Transverse colon (tissue), 4 donors: ENCODE data around the gene IKZF1. TPM values are rescaled to one million over a fixed set of nuclear protein-coding genes. Genes with fewer than 3 reads are reported as not detected.

ENCODE experiments used
- DNase-seq: peaks from one replicate; pipeline ENCODE4 v3.0.0-alpha.2; 2019
- H3K27ac ChIP-seq, 4 donors: fragments of 200-600 bp; sonication (generic); 2 replicates each; pipeline ENCODE4 v1.5.1; 2016 to 2018; ENCODE audit warnings: inconsistent platforms in 4 of 4
- H3K27me3 ChIP-seq: fragments of 200-600 bp; sonication (generic); 2 replicates; pipeline ENCODE4 v1.5.1; 2017; ENCODE audit warnings: inconsistent platforms
- H3K36me3 ChIP-seq, 4 donors: fragments of 200-600 bp; sonication (generic); 2 replicates each; pipeline ENCODE4 v1.5.1; 2017 to 2019; ENCODE audit warnings: inconsistent platforms in 4 of 4
- H3K4me1 ChIP-seq, 4 donors: fragments of 200-600 bp; sonication (generic); 2 replicates each; pipeline ENCODE4 v1.5.1; 2017 to 2020; ENCODE audit warnings: inconsistent platforms in 4 of 4
- H3K4me3 ChIP-seq, 4 donors: fragments of 200-600 bp; sonication (generic); 1 replicate in 1 of 4; 2 replicates in 3 of 4; pipeline versions ENCODE4 v1.5.1 to v1.6.1; 2017 to 2019; ENCODE audit warnings: inconsistent platforms in 4 of 4
- H3K9me3 ChIP-seq, 2 donors: fragments of 200-600 bp; sonication (generic); 2 replicates each; pipeline ENCODE4 v1.5.1; 2017 to 2019; ENCODE audit warnings: inconsistent platforms in 2 of 2
- EP300 ChIP-seq: sonication (generic); formaldehyde crosslinking; IDR thresholded peaks from one replicate; pipeline ENCODE4 v1.6.1; 2017; ENCODE audit warnings: antibody characterized with exemption, low read depth
- POLR2A ChIP-seq: fragments of 450-650 bp; IDR thresholded peaks from one replicate; pipeline ENCODE4 v1.6.1; 2016; ENCODE audit warnings: antibody characterized with exemption, mild to moderate bottlenecking, moderate library complexity
- POLR2AphosphoS5 ChIP-seq, 3 donors: sonication (generic); formaldehyde crosslinking; IDR thresholded peaks; one replicate each; pipeline ENCODE4 v1.6.1; 2016; ENCODE audit warnings: antibody characterized with exemption in 3 of 3
- WGBS, 2 donors: methylation state at CpG; one replicate each; pipeline ENCODE4 v1.1.5; 2018; ENCODE audit warnings: low coverage in 1 of 2; 5-methylcytosine and 5-hydroxymethylcytosine counted together
- in situ Hi-C, 4 donors: fragments of 200-750 bp; cut with MboI; loops; one replicate each; pipeline versions ENCODE4 v1.15.0 to v1.15.1; 2017; ENCODE audit warnings: low sequenced_read_pairs in 3 of 4, low pct_ligation_motif_present in 1 of 4, low pct_unique_long_range_greater_than_20kb in 1 of 4
- intact Hi-C: fragments of 100-400 bp; cut with DNase I; formaldehyde crosslinking; loops from one replicate; pipeline ENCODE4 v1.15.1; 2023; ENCODE audit warnings: low total_unique reads
- total RNA-seq, 4 donors: library from RNA; depleted of rRNA; stranded (reverse); fragments of >200 nt; gene quantifications; one replicate each; pipeline ENCODE4 v1.1.0, GENCODE V29; 2016
- TF ChIP-seq, protein P1 (sequence below), 5 experiments: fragments of 200-600 bp in 3 of 5; fragments of 450-650 bp in 2 of 5; sonication (generic) in 3 of 5; IDR thresholded peaks; 1 replicate in 2 of 5; 2 replicates in 3 of 5; pipeline ENCODE4 v1.5.1; 2016 to 2017; ENCODE audit warnings: antibody characterized with exemption in 5 of 5, inconsistent platforms in 3 of 5, mild to moderate bottlenecking in 2 of 5, moderate library complexity in 1 of 5

IKZF1 gene
- total RNA-seq, 4 donors from 2014 or later: 9.2 to 116 (median 29.1) TPM

DNA sequence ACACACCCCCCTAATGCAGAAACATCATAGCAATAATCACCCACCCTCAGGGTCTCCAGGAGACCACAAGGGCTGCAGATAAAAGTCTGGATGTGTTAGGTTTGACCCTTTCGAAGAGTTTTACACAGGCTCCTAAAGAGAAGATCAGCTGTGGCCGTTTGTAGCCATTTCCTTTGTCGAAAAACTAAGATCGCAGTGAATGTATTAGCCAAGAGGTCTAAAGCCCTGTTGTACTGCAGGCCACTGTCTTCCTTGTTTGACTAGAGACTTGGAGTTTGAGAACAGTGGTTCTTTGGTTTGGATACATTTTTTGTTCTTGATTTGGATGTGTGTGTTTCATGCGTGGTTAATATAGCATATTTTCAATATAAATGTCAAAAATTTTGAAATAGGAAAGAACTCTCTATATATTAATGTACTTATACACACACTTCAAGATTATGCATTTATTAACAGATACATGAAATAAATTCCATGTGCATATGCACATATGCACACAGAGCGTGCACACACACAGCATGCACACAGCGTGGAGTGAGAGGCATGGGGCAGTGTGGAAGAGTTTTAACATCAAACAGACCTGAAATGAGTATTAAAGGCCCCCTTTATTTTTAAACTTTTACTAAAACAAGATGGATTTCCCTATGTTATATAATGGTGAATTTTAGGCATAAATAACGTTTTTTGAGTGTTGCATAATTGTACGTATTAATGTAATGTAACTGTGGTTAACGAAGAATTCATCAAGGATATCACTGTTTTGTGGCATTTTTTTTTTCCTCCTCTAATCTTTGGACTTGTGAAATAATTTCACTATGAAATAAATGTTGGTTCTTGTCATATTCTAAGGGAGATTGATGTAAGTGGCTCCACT is 2.2 kb downstream of the IKZF1 start:
- TF ChIP-seq POLR2A (peak; percentile 12), POLR2AphosphoS5 (IDR thresholded peaks at IDR 0.05) (no peak)
- Histone ChIP-seq H3K4me3 (peak overlapping the region in 2 of 4 donors; percentile 47 to 58), H3K27ac (peak overlapping the region; percentile 71 to 84 (median 80)), H3K27me3 (peaks cover 49% of the 10 kb centered on the region), H3K9me3 (no peaks in the 10 kb centered on the region), H3K4me1 (no peaks in the 10 kb centered on the region), H3K36me3 (no peaks in the 10 kb centered on the region)
- WGBS, 2 donors: 64 to 66% methylated on average over 6 to 10 of the region's 10 CpGs
- intact Hi-C loops (no loop called here), in situ Hi-C loops (no loop called here)
- no peak for DNase-seq

DNA sequence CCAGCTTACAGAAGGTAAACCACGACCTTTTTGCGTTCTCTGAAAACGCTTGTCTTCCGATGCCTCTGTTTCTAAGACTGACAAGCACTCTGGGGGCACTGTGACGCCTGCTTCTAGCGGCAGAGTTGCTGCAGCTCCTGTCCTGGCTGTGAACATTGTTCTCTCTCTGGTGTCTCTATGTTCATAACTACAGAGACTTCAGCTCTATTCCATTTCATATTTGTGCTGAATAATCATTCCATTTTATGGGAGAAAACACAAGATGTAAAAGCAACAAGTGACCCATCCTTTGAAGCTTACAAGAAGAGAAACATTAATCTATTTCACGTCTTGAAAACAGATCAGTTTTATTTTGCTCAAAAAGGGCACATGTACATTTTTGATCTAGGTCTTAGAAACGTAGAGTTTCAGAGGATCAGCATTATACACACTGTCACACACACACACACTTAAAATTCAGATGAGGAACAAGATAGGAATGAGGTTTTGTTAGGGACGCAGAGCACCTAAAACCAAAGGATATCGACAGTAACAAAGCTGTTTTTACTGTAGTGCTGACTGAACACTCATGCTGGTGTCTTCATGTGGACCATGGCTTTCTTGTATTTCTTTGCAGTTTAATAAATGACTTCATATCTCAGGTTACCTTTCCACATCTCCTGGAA is 3.0 kb downstream of the IKZF1 start:
- in situ Hi-C loops: no loop called here
- DNase-seq: peak; percentile 59
- Histone ChIP-seq H3K36me3 (no peaks in the 10 kb centered on the region), H3K27ac (peak overlapping the region; percentile 71 to 84 (median 80)), H3K27me3 (peaks cover 46% of the 10 kb centered on the region), H3K4me1 (no peaks in the 10 kb centered on the region), H3K9me3 (no peaks in the 10 kb centered on the region), H3K4me3 (peak overlapping the region in 1 of 4 donors; percentile 58)
- intact Hi-C loops: no loop called here
- WGBS, 2 donors: 45 to 66% methylated on average over 4 to 10 of the region's 10 CpGs
- TF ChIP-seq, protein P1, sequence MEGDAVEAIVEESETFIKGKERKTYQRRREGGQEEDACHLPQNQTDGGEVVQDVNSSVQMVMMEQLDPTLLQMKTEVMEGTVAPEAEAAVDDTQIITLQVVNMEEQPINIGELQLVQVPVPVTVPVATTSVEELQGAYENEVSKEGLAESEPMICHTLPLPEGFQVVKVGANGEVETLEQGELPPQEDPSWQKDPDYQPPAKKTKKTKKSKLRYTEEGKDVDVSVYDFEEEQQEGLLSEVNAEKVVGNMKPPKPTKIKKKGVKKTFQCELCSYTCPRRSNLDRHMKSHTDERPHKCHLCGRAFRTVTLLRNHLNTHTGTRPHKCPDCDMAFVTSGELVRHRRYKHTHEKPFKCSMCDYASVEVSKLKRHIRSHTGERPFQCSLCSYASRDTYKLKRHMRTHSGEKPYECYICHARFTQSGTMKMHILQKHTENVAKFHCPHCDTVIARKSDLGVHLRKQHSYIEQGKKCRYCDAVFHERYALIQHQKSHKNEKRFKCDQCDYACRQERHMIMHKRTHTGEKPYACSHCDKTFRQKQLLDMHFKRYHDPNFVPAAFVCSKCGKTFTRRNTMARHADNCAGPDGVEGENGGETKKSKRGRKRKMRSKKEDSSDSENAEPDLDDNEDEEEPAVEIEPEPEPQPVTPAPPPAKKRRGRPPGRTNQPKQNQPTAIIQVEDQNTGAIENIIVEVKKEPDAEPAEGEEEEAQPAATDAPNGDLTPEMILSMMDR (IDR thresholded peaks at IDR 0.05): no peak
- TF ChIP-seq POLR2AphosphoS5 (IDR thresholded peaks at IDR 0.05) (peak in 2 of 3 donors; percentile 64 to 70), POLR2A (peak; percentile 59)

DNA sequence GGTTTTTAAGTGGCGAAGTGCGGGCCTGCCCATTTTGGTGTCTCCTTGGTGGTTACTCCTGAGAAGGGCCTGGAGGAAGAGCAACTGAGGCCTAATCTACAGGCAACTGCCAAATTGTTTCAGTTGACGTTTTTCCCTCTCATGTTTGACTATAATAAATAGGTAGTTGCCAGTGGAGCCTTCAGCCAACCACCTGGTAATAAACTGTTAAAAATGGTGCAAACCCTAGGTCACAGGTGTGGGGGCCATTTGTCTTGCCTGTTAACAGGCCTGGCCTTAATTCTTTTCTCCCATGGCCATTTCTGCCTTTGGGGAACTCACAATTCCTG is 3.7 kb downstream of the IKZF1 start:
- no peaks in the 10 kb centered on the region for H3K36me3 ChIP-seq
- 50 to 77% methylated on average over 3 of the region's 3 CpGs for WGBS, 2 donors
- in situ Hi-C loops: no loop called here
- peak overlapping the region in 1 of 4 donors; percentile 58 for H3K4me3 ChIP-seq
- DNase-seq: no peak
- H3K27me3 ChIP-seq: peaks cover 39% of the 10 kb centered on the region
- TF ChIP-seq POLR2AphosphoS5 (IDR thresholded peaks at IDR 0.05) (no peak), EP300 (no peak), POLR2A (no peak)
- TF ChIP-seq, protein P1 (IDR thresholded peaks at IDR 0.05): no peak
- H3K9me3 ChIP-seq: no peaks in the 10 kb centered on the region
- intact Hi-C loops: no loop called here
- no peaks in the 10 kb centered on the region for H3K4me1 ChIP-seq
- H3K27ac ChIP-seq: peak overlapping the region; percentile 71 to 84 (median 80)

DNA sequence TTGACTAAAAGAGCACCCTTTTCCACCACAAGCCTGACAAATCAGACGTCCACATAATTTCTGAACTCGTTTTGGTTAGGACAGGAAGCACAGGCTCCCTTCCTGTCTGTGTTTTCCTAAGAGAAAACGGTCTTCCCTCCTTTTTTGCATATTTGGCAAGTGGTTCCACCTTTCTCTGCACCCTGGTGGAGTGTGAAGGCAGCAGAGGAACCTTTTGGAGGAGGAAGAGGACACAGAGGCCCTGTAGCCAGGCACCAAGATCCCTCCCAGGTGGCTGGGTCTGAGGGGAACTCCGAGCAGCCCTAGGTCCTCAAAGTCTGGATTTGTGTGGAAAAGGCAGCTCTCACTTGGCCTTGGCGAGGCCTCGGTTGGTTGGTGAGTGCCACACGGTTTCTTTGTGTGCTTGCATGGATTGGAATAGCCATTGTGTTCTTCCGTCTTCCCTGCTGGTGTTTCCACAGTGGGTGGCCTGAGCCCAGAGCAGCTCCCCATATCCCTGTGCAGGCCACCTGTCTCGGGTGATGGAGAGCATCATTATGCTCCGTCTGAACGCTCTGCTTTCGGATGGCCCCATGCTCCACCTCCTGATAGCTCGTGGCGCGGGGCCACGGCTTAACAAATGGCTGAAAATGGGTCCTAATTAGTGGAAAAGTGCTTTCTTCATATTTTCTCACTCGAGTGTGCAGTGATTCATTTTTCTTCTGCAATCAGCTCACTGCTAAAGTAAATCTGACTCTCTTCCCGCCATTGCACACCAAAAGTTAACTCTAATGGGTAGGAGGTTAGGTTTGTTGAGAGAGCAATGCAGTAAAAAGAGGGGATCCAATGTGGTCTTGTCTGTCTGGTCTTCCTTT is 4.2 kb downstream of the IKZF1 start:
- no peaks in the 10 kb centered on the region for H3K36me3 ChIP-seq
- peaks cover 34% of the 10 kb centered on the region for H3K27me3 ChIP-seq
- H3K27ac ChIP-seq: peak overlapping the region; percentile 71 to 84 (median 80)
- 50 to 72% methylated on average over 1 to 18 of the region's 18 CpGs for WGBS, 2 donors
- intact Hi-C loops (no loop called here), in situ Hi-C loops (no loop called here)
- no peaks in the 10 kb centered on the region for H3K9me3 ChIP-seq
- no peak for DNase-seq
- H3K4me1 ChIP-seq: no peaks in the 10 kb centered on the region
- H3K4me3 ChIP-seq: peak overlapping the region in 1 of 4 donors; percentile 58
- TF ChIP-seq POLR2AphosphoS5 (IDR thresholded peaks at IDR 0.05) (no peak), EP300 (no peak)
- TF ChIP-seq, protein P1 (IDR thresholded peaks at IDR 0.05): no peak
